Activated naive CD4-positive, alpha-beta T cell treated with anti-CD3 and anti-CD28 coated beads, Interleukin-2, amount 10 ng/mL, durations not matched to agents 7 days and 5 days (primary cell): ENCODE results near the gene WIPF1.

Source experiments
- CTCF ChIA-PET: fragments of 350-600 bp; sonication (Branson Sonifier 250); formaldehyde crosslinking; loops from one replicate; lab custom pipeline; 2021; ENCODE audit warnings: antibody characterized with exemption; lab: Charles Lee
- DNase-seq: peaks from one replicate; pipeline ENCODE4 v3.0.0-alpha.2; 2020
- H3K27ac Mint-ChIP-seq: one replicate; pipeline ENCODE4 v1.8.0; 2021; ENCODE audit warnings: mild to moderate bottlenecking, moderate library complexity, mixed read lengths
- H3K27me3 Mint-ChIP-seq: one replicate; pipeline ENCODE4 v1.8.0; 2021; ENCODE audit warnings: mild to moderate bottlenecking, mixed read lengths
- H3K36me3 Mint-ChIP-seq: one replicate; pipeline ENCODE4 v1.8.0; 2021; ENCODE audit warnings: mixed read lengths
- H3K4me1 Mint-ChIP-seq: one replicate; pipeline ENCODE4 v1.8.0; 2021; ENCODE audit warnings: mixed read lengths
- H3K4me3 Mint-ChIP-seq: one replicate; pipeline ENCODE4 v1.8.0; 2021; ENCODE audit warnings: mild to moderate bottlenecking, moderate library complexity, mixed read lengths
- H3K9me3 Mint-ChIP-seq: one replicate; pipeline ENCODE4 v1.8.0; 2021; ENCODE audit warnings: mixed read lengths

Gene WIPF1

GRCh38 chr2:174588463-174588862 lies 9.1 kb downstream of the WIPF1 start:
- CTCF ChIA-PET = interaction anchor here (1.1 kb wide), 1 partner anchor 45 kb away, joined by 3 read pairs; no protein-coding TSS in a partner anchor
- Mint-ChIP-seq H3K27ac (peak overlapping the region; percentile 86), H3K36me3 (peaks cover 73% of the 10 kb centered on the region), H3K4me1 (peaks cover 82% of the 10 kb centered on the region), H3K9me3 (no peaks in the 10 kb centered on the region), H3K4me3 (no peak overlapping the region), H3K27me3 (no peaks in the 10 kb centered on the region)
- DNase-seq = no peak

- H3K27me3 Mint-ChIP-seq = no peaks in the 10 kb centered on the region
- no peaks in the 10 kb centered on the region for H3K9me3 Mint-ChIP-seq
- CTCF ChIA-PET = interaction anchor here (1.7 kb wide), 1 partner anchor 15 kb away, joined by 6 read pairs; no protein-coding TSS in a partner anchor
- no peak for DNase-seq
- no peak overlapping the region for H3K4me3 Mint-ChIP-seq
- H3K27ac Mint-ChIP-seq = peak overlapping the region; percentile 86
- H3K36me3 Mint-ChIP-seq = peaks cover 75% of the 10 kb centered on the region
- peaks cover 86% of the 10 kb centered on the region for H3K4me1 Mint-ChIP-seq
Observed at GRCh38 chr2:174587579-174587978, 10.0 kb downstream of the WIPF1 start.

- H3K4me3 Mint-ChIP-seq = no peak overlapping the region
- no peaks in the 10 kb centered on the region for H3K27me3 Mint-ChIP-seq
- DNase-seq = no peak
- peak overlapping the region; percentile 86 for H3K27ac Mint-ChIP-seq
- H3K4me1 Mint-ChIP-seq = peaks cover 89% of the 10 kb centered on the region
- H3K9me3 Mint-ChIP-seq = no peaks in the 10 kb centered on the region
- peaks cover 70% of the 10 kb centered on the region for H3K36me3 Mint-ChIP-seq
- CTCF ChIA-PET = interaction anchor here (0.8 to 1.7 kb wide), 3 partner anchors 8 to 30 kb away, joined by 4 to 6 read pairs (median 5); no protein-coding TSS in a partner anchor
Observed at GRCh38 chr2:174586418-174587295, 10.9 kb downstream of the WIPF1 start.

GRCh38 chr2:174585657-174586252 lies 11.8 kb downstream of the WIPF1 start:
- no peak for DNase-seq
- Mint-ChIP-seq H3K27ac (peak overlapping the region; percentile 3), H3K9me3 (no peaks in the 10 kb centered on the region), H3K27me3 (no peaks in the 10 kb centered on the region), H3K4me3 (no peak overlapping the region), H3K36me3 (peaks cover 69% of the 10 kb centered on the region), H3K4me1 (peaks cover 85% of the 10 kb centered on the region)
- CTCF ChIA-PET = interaction anchor here (0.8 kb wide), 1 partner anchor 31 kb away, joined by 4 read pairs; no protein-coding TSS in a partner anchor

- Mint-ChIP-seq H3K36me3 (peaks cover 70% of the 10 kb centered on the region), H3K27ac (peak overlapping the region; percentile 75), H3K9me3 (no peaks in the 10 kb centered on the region), H3K27me3 (no peaks in the 10 kb centered on the region), H3K4me1 (peaks cover 84% of the 10 kb centered on the region), H3K4me3 (no peak overlapping the region)
- CTCF ChIA-PET = no interaction called here
- no peak for DNase-seq
Observed at GRCh38 chr2:174585146-174585545, 12.5 kb downstream of the WIPF1 start.

GRCh38 chr2:174581491-174581890 lies 16.1 kb downstream of the WIPF1 start:
- CTCF ChIA-PET = interaction anchor here (0.6 to 11.4 kb wide), 9 partner anchors 12 to 119 kb away, joined by 3 to 136 read pairs (median 4); no protein-coding TSS in a partner anchor
- Mint-ChIP-seq H3K9me3 (no peaks in the 10 kb centered on the region), H3K4me1 (peaks cover 74% of the 10 kb centered on the region), H3K36me3 (peaks cover 72% of the 10 kb centered on the region), H3K4me3 (no peak overlapping the region), H3K27ac (peak overlapping the region; percentile 74), H3K27me3 (no peaks in the 10 kb centered on the region)
- no peak for DNase-seq

- Mint-ChIP-seq H3K4me1 (peaks cover 70% of the 10 kb centered on the region), H3K27ac (peak overlapping the region; percentile 74), H3K27me3 (no peaks in the 10 kb centered on the region), H3K36me3 (peaks cover 72% of the 10 kb centered on the region), H3K4me3 (no peak overlapping the region), H3K9me3 (no peaks in the 10 kb centered on the region)
- DNase-seq = no peak
- CTCF ChIA-PET = interaction anchor here (1.4 to 11.4 kb wide), 6 partner anchors 11 to 118 kb away, joined by 3 to 136 read pairs (median 6); no protein-coding TSS in a partner anchor
Observed at GRCh38 chr2:174580951-174581350, 16.7 kb downstream of the WIPF1 start.

- CTCF ChIA-PET = interaction anchor here (0.5 to 11.4 kb wide), 13 partner anchors 9 to 617 kb away, joined by 3 to 136 read pairs (median 5); partner anchors contain the start of gene WIPF1
- peak; percentile 74 for DNase-seq
- Mint-ChIP-seq H3K4me3 (no peak overlapping the region), H3K36me3 (peaks cover 75% of the 10 kb centered on the region), H3K27me3 (no peaks in the 10 kb centered on the region), H3K27ac (peak overlapping the region; percentile 24), H3K4me1 (peaks cover 71% of the 10 kb centered on the region), H3K9me3 (no peaks in the 10 kb centered on the region)
Observed at GRCh38 chr2:174577967-174578589, 19.5 kb downstream of the WIPF1 start.

GRCh38 chr2:174575124-174575776 lies 22.4 kb downstream of the WIPF1 start:
- H3K27me3 Mint-ChIP-seq = no peaks in the 10 kb centered on the region
- peaks cover 66% of the 10 kb centered on the region for H3K4me1 Mint-ChIP-seq
- CTCF ChIA-PET = interaction anchor here (0.6 to 11.4 kb wide), 9 partner anchors 17 to 114 kb away, joined by 3 to 136 read pairs (median 4); partner anchors contain the start of gene WIPF1
- H3K27ac Mint-ChIP-seq = peak overlapping the region; percentile 44
- H3K36me3 Mint-ChIP-seq = peaks cover 78% of the 10 kb centered on the region
- no peak overlapping the region for H3K4me3 Mint-ChIP-seq
- no peaks in the 10 kb centered on the region for H3K9me3 Mint-ChIP-seq
- DNase-seq = no peak

GRCh38 chr2:174574657-174575056 lies 22.9 kb downstream of the WIPF1 start:
- CTCF ChIA-PET = interaction anchor here (0.6 to 11.4 kb wide), 7 partner anchors 17 to 111 kb away, joined by 3 to 136 read pairs (median 5); no protein-coding TSS in a partner anchor
- Mint-ChIP-seq H3K27ac (peak overlapping the region; percentile 37), H3K4me3 (no peak overlapping the region), H3K27me3 (no peaks in the 10 kb centered on the region), H3K4me1 (peaks cover 65% of the 10 kb centered on the region), H3K9me3 (no peaks in the 10 kb centered on the region), H3K36me3 (peaks cover 78% of the 10 kb centered on the region)
- DNase-seq = no peak

GRCh38 chr2:174573621-174574081 lies 24.0 kb downstream of the WIPF1 start:
- peak; percentile 46 for DNase-seq
- peak overlapping the region; percentile 73 for H3K27ac Mint-ChIP-seq
- CTCF ChIA-PET = interaction anchor here (0.6 to 11.4 kb wide), 6 partner anchors 20 to 112 kb away, joined by 3 to 136 read pairs (median 6); no protein-coding TSS in a partner anchor
- H3K27me3 Mint-ChIP-seq = no peaks in the 10 kb centered on the region
- peaks cover 76% of the 10 kb centered on the region for H3K36me3 Mint-ChIP-seq
- no peak overlapping the region for H3K4me3 Mint-ChIP-seq
- no peaks in the 10 kb centered on the region for H3K9me3 Mint-ChIP-seq
- H3K4me1 Mint-ChIP-seq = peaks cover 61% of the 10 kb centered on the region

GRCh38 chr2:174572556-174572955 lies 25.0 kb downstream of the WIPF1 start:
- H3K4me1 Mint-ChIP-seq = peaks cover 57% of the 10 kb centered on the region
- no peak overlapping the region for H3K27ac Mint-ChIP-seq
- CTCF ChIA-PET = interaction anchor here (11.4 kb wide), 1 partner anchor 113 kb away, joined by 136 read pairs; no protein-coding TSS in a partner anchor
- H3K4me3 Mint-ChIP-seq = no peak overlapping the region
- H3K27me3 Mint-ChIP-seq = no peaks in the 10 kb centered on the region
- no peaks in the 10 kb centered on the region for H3K9me3 Mint-ChIP-seq
- peaks cover 77% of the 10 kb centered on the region for H3K36me3 Mint-ChIP-seq
- no peak for DNase-seq

- no peaks in the 10 kb centered on the region for H3K27me3 Mint-ChIP-seq
- DNase-seq = no peak
- no peaks in the 10 kb centered on the region for H3K9me3 Mint-ChIP-seq
- peaks cover 81% of the 10 kb centered on the region for H3K36me3 Mint-ChIP-seq
- peaks cover 59% of the 10 kb centered on the region for H3K4me1 Mint-ChIP-seq
- H3K4me3 Mint-ChIP-seq = no peak overlapping the region
- peak overlapping the region; percentile 52 for H3K27ac Mint-ChIP-seq
- CTCF ChIA-PET = no interaction called here
Observed at GRCh38 chr2:174571669-174572323, 25.8 kb downstream of the WIPF1 start.
